T1000 (cell line): ENCODE data around the gene COMMD3.

ENCODE experiments used
- DNase-seq: peaks from one replicate; lab custom pipeline; 2025; ENCODE audit warnings: mixed read lengths; lab: John Stamatoyannopoulos, UW

The COMMD3 gene

DNA sequence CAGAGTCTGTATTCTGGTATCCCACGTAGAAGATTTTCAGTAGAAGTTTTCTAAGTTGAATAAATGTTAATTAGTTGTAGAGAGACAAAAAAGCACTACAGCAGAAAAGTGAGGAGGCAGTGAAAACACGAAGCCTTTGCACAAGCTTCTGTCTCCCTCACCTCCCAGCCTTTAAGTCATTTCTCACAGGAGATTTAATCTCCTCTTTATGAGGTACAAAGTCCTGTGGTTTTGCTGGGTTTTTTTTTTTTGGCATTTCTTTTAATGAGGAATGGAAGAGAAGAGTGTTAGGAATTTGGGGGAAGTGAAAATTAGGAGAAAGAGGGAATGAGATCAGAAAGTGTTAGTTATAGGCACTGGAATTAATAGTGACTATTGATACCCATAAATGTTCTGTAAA, 50.6 kb downstream of the COMMD3 start:
- no peak for DNase-seq

DNA sequence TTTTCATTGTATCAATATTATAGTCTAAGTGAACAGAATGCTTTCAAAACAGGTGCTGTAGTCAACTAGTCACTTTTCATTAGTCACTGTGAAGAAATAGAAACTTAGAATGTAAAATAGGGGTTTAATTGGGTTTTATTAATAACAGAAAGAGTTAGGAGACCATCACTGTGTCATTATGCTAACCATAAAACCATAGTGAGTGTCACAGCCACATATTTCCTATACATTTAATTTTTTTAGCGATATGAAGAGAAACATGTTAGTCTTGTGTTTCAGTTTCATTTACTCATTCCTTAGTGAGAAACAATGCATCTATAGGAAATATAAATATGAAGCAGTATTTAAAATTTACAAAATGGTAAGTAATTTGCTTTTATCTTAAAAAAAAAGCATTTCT, 51.3 kb downstream of the COMMD3 start:
- DNase-seq, result no peak

DNA sequence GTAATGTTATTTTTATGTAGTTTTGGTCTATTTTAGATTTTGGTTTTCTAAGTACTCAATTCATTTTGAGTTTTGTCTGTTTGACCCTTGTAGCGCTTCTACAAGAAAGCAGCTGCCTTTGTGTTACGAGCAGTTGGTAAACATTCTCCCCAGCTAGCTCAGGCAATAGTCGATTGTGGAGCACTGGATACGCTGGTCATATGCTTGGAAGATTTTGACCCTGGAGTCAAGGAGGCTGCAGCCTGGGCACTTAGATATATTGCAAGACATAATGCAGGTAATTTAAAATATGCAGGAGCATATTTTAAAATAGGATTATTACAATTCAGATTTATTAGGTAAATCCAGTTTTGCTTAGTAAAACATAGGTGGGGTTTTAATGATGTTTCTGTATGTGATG, 52.2 kb downstream of the COMMD3 start:
- no peak for DNase-seq

DNA sequence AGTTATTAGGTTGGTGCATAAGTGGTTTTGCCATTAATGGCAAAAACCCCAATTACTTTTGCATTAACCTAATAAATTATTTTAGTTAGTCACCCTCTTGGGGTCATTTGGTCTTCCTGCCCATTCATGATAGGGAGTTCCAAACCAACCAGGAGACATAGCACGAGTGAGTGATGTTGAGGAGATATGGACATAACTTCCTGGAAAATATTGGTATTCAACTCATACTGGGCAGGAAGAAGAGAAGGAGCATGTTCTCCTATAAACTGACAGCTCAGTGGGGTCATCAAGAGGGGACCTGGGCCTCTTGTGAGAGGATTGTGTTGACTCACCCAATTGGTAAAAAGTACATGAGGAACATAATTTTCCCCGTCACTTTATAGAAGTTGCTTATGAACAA, 52.8 kb downstream of the COMMD3 start:
- DNase-seq, result no peak

DNA sequence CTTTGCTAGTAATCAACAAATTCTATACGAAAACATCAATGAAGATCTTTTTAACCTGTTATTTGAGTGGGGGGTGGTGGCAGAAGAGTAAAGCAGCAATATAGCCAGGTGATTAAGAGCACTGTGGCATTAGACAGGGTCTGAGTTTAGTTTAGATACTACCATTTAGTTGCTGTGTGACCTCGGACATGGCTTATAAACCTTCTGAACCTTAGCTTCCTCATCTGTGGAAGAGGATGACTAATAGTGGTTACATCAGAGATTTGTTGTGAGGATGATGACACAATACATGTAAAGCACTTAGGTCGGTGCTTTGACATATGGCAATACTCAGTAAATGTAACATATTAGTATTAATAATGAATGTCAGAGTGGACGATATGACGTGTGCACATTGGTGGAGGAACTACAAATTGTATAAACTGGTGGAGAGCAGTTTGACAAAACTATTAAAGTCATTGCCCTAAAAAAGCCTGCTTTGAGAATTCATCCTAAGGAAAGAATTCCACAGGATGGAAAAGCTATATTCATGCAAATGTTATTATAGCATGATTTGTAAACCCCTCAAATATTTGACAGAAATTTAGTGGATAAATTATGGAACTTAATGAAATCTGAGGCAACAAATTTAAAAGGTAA, 53.4 kb downstream of the COMMD3 start:
- no peak for DNase-seq
